Hematopoietic multipotent progenitor cell treated with erythropoietin and hydrocortisone succinate and interleukin-3 and kit ligand, for 17 days (in vitro differentiated cells): ENCODE measurements around the gene ZNF644.

Experiments
- DNase-seq: peaks from one replicate; pipeline ENCODE4 v3.0.0-alpha.2; 2015; ENCODE audit warnings: low spot score

Gene ZNF644

DNA sequence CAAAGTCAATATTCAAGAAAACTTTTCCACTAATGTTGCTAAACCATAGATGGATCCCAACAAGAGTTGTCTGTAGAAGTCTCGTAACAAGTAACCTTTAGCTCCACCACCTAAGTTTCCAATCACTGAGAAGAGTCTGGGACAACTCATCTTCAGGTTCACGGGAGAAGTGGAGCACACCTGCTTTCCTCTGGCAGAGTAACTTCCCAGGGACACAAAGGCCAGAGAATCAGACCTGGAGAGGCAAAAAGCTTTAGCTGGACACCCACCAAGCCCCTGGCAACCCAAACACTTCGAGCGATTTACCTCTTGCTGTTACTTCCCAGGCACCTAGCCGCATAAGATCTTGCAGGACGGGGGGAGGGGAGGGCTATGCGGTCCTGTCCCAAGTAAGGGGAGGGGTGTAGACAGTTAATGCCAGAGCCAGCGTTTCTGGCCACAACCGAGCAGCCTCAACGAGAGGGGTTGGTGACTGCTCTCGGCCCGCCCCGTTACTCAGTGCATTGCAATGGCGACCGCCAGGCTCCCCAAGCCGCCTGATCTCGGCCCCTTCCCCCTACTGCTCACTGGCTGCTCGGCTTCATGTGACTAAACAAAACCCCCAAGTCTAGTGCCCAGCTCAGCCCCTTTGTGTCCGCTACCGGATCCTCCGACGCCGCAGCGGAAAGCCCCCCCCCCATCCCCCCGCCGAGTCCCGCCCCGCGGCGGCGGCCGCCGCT is 709 bp downstream of the ZNF644 start:
- DNase-seq, result peak; percentile 53

DNA sequence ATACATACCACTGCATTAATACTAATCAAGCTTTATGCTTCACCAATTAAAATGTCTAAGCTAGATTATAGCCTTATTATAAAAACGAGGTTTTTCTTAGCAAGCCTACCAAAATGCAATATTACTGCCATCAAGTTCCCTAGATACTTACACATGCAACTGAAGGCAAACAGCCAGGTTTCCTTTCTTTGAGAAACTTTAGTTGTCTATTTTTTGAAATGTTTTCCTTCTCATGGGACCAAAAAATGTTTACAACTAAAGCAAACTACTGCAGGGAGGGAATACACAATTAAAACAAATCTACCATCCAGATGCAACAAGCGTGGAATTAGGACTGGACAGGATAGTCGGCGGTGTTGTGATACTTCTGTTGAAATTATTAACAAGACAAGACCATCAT is 1.3 kb downstream of the ZNF644 start:
- peak; percentile 18 for DNase-seq

DNA sequence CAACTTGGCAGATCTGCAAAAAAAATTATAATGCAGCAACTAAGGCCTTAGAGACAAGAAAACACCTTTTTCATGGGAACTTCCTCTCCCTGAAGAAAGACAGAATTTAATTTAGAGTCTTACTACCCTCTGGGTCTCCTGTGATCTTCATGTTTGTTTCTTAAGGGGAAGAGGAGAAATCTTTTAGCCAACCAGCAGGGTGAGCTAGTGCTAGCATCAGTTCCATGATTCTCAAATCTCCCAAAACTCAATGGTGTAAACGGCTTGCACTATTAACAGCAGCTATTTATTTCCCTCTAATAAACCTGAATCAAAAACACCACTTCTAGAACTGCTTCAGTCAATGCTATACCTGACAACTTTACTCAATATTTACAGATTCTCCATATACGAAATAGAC is 3.8 kb downstream of the ZNF644 start:
- DNase-seq, result peak; percentile 57

GRCh38 chr1:91015794-91016550 is 5.9 kb downstream of the ZNF644 start:
- DNase-seq, result no peak

- DNase-seq, result no peak
These were observed 6.5 kb downstream of the ZNF644 start for GRCh38 chr1:91015358-91015780.

GRCh38 chr1:91014475-91014874 is 7.4 kb downstream of the ZNF644 start:
- DNase-seq, result no peak

- DNase-seq, result no peak
These were observed 8.5 kb downstream of the ZNF644 start for GRCh38 chr1:91013302-91013701.

- DNase-seq, result no peak
These were observed 9.6 kb downstream of the ZNF644 start for GRCh38 chr1:91012196-91012595.

DNA sequence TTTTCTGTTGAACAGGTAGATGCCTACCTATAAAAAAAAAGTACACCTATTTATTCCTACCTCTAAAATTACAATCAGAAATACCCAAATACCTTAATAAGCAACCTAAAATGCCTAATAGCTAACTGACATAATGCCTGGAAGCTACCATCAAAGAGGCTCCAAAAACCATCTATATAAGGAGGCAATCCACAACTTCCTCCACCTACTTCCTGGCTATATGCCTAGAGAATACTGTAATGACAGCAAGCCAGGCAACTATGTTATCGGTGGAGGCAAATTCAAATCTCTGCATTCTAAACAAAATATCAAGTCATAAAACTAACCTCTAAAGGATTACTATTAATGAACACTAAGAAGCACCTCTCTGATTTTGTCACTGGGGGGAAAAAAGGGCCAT is 10.1 kb downstream of the ZNF644 start:
- no peak for DNase-seq

- DNase-seq, result no peak
These were observed 14.0 kb downstream of the ZNF644 start for GRCh38 chr1:91007827-91008226.

DNA sequence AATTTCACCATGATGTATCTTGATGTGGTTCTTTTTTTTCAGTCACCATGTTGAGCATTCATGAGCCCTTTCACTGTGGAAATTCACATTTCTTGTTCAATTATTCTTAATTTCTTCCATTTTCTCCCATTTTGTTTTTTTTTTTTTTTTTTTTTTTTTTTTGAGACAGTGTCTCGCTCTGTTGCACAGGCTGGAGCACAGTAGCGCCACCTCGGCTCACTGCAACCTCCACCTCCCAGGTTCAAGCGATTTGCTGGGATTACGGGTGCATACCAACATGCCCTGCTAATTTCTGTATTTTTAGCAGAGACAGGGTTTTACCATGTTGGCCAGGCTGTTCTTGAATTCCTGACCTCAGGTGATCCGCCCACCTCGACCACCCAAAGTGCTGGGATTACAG is 14.7 kb downstream of the ZNF644 start:
- no peak for DNase-seq

GRCh38 chr1:91006113-91006908 is 15.5 kb downstream of the ZNF644 start:
- no peak for DNase-seq

- DNase-seq, result no peak
These were observed 16.6 kb downstream of the ZNF644 start for GRCh38 chr1:91005285-91005684.

DNA sequence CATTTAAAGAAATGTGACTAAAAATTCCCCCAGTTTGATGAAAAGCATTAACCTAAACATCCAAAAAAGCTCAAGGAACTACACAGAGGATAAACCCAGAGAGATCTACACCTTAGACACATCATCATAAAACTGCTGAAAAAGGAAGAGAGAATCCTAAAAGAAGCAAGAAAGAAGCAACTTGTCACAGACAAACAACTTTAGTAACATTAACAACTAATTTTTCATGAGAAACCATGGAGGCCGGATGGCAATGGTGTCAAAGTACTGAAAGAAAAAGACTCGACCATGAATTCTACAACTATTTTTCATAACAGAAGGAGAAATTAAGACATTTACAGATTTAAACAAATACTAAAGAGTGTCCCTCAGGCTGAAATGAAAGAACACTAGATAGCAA is 17.7 kb downstream of the ZNF644 start:
- DNase-seq, result no peak

GRCh38 chr1:90996742-90997413 is 25.0 kb downstream of the ZNF644 start:
- DNase-seq, result no peak

DNA sequence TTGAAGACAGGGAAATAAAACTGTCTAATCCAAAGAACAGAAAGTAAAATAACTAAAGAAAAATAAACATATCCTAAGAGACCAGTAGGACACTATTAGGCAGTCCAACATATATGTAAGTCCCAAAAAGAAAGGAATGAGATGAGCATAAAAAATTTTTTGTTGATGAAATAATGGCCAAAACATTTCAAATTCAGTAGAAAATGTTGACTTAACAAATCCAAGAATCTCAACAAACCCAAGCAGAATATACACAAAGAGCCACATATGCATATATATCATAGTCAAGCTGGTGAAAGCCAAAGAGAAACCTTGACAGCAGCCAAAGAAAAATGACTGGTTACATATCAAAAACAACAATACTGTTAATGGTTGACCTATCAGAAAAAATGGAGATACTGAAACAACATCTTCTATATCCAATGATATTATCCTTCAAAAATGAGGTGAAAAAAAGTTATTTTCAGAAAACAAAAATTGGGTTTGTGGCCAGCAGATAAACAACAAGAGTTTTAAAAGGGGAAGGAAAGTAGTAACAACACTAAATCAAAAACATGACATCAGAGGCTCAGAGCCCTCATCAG is 26.4 kb downstream of the ZNF644 start:
- DNase-seq, result no peak

GRCh38 chr1:90994461-90994860 is 27.4 kb downstream of the ZNF644 start:
- DNase-seq, result no peak

- DNase-seq, result no peak
These were observed 28.6 kb downstream of the ZNF644 start for GRCh38 chr1:90993245-90993644.

GRCh38 chr1:90990779-90991178 is 31.1 kb downstream of the ZNF644 start:
- no peak for DNase-seq

GRCh38 chr1:90989990-90990389 is 31.8 kb downstream of the ZNF644 start:
- DNase-seq, result no peak

DNA sequence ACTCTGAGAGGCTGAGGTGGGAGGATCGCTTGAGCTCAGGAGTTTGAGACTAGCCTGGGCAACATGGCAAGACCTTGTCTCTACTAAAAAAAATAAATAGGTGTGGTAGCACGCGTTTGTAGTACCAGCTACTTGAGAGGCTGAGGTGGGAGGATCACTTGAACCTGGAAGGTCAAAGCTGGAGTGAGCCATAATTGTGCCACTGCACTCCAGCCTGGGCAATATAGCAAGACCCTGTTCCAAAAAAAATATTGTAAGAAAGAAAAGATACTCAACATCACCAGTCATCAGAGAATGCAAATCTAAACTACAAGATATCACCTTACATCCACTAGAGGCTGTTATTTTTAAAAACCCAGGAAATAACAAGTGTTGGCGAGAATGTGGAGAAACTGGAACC is 32.5 kb downstream of the ZNF644 start:
- no peak for DNase-seq

- no peak for DNase-seq
These were observed 34.0 kb downstream of the ZNF644 start for GRCh38 chr1:90987841-90988240.
